Measurements from ENCODE around the gene IDE.
"Not testable (repeated sequence)": the region's sequence is repeated elsewhere in the genome, so short reads cannot be mapped to it uniquely, and the experiment has no call there.

IDE gene

DNA sequence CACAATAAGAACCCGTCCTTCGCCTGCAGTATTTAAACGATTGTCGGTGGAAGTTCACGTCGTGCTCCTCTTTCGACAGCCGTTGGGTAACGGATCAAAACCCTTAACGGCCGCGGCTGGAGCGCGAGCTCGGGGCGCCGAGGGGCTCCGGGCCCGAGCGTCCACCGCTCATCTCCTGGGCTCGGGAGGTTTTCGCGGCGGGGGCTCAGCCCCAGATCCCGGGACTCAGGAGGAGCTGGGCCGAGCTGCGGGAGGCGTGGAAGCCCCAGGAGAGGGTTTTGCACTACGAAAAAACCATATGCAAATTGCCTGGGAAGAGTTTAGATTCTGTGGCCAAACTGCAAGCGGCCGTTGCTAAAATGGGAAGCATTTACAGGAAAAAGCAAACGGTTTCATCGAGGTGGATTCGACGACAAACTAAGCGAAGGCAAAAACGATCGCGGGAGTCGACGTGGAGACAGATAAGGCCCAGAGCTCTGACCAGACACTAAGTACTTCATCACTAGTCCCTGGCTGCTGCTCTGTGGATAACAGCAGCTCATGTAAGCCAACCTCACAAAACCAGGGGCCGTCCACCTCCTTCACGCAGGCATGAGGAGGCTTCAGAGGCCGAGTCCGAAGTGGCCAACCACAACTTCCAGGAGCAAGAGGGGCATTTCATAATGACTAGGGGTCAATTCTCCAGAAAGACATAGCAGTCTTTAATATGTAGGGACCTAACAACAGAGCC, 153.2 kb downstream of the IDE start:
- in situ Hi-C loops (cut with MboI; ENCODE audit: low sequenced_read_pairs), result no loop called here

DNA sequence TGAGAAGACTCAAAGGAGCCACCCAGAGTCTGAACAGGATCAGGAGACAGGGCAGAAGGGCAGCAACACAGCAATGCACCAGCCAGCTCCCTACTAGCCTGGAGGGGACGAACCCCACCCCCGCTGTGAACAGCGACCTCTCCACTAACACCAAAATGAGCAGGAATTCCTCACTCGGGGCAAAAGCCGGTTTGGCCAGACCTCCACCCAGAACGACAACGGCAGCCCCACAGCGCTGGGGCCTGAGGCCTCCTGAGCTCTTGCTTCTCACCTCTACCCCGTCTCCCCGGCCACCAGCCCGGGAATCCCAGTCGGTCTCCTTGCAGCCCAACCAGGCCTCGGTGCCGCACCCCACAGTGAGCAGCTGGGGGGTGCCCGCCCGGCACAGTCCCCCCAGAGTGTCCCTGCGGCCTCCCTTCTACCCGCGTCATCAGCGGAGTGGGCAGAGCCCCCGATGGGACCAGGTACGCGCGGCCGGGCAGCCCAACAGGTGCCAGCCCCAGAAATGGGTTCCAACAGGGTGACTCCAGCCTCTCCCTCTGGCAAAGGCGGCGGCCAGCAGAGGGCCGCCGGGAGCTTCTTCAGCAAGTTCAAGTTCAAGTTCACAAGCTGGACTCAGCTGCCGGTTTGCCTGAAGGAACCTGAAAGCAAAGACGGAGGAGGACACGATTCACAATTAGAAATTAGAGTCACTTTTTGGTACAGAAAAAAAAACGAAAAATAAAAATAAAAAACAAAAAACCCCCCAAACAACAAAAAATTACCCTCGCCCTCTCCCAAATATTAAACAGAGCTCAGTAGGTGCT, 153.9 kb downstream of the IDE start:
- in situ Hi-C loops (cut with MboI; ENCODE audit: low sequenced_read_pairs), result no loop called here

DNA sequence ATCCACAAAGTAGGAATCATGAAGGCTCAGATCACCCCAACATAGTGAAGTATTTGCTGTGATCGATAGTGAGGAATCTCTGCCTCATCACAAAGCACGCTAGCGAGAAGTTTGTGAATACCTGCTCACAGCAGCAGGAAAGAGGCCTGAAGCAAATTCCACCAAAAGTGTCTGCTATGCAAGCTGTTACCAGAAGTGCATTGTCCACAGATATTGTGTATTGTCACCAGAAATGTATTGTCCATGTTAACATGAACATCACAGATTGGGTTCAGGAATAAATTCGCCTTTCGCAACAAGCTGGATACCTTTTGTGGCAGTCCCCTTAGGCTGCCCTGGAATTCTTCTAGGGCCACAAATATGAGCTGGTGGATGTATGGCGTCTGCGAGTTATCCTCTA, 155.0 kb downstream of the IDE start:
- in situ Hi-C loops (cut with MboI; ENCODE audit: low sequenced_read_pairs), result no loop called here

DNA sequence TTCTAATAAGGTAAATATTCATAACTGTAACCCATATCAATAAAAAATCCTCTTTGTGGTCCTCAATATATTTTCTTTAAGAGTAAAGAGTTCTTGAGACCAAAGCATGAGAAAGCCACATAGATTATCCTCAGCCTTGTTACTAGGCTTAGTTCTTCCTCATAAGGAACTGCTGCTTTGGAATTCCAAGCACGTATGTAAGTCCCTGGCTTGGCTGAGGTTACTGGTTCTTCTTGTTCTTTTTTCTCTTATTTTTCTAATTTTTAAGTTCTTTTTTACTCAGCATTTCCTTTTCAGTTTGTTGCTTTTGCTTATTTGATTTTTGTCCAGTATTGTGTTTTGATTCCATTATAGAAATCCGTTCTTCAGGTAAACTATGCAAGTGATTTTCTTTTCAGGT, 155.7 kb downstream of the IDE start:
- in situ Hi-C loops (cut with MboI; ENCODE audit: low sequenced_read_pairs), result no loop called here

DNA sequence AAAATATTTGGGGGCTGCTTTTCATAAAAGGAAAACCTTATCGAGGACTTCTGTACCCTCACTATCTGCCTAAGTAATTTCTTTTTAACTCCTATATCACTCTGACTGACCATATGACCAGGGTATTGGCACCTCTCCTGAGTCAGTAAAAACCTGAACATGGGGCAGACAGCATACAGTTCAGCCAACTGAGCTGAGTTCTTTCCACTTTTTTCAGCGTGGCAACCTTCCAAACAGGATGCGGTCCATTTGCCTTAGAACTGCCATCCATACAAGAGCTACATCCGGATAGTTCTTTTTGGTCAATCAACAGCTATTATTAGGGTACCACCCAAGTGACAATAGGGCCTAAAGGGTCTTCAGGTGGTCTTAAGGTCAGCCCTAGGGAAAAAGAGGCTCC, 160.4 kb downstream of the IDE start:
- in situ Hi-C loops (cut with MboI; ENCODE audit: low sequenced_read_pairs), result no loop called here

DNA sequence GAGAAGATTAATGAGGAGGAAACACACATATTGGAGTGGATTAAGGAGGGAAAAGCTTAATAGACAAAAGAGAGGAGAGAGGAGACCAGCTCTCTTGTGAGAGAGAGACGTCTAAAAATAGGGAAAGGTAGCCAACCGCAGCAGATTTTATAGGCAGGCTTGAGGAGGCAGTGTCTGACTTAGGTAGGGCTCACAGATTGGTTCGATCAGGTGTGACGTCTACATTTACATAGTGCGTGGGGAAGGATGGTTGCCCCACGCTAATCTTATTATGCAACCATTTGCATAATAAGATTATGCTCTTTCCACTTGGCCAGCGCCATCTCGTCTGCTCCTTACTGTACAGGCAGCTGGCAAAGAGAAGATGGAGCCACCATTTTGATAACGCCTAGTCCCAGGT, 160.9 kb downstream of the IDE start:
- in situ Hi-C loops (cut with MboI; ENCODE audit: low sequenced_read_pairs), result no loop called here

DNA sequence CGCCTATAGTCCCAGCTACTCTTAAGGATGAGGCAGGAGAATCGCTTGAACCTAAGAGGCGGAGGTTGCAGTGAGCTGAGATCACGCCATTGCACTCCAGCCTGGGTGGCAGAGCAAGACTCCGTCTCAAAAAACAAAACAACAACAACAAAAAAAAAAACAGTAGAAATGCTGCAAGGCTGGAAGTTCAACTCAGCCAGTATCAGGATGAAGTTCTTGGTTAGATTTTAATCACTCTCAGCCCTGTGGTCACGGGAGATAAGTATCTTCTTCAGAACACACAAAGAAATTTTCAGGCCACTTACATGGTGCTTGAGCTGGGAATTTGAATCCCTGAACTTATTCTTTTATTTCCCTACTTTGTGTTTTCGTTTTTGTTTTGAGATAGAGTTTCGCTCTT, 162.5 kb downstream of the IDE start:
- in situ Hi-C loops (cut with MboI; ENCODE audit: low sequenced_read_pairs), result no loop called here

DNA sequence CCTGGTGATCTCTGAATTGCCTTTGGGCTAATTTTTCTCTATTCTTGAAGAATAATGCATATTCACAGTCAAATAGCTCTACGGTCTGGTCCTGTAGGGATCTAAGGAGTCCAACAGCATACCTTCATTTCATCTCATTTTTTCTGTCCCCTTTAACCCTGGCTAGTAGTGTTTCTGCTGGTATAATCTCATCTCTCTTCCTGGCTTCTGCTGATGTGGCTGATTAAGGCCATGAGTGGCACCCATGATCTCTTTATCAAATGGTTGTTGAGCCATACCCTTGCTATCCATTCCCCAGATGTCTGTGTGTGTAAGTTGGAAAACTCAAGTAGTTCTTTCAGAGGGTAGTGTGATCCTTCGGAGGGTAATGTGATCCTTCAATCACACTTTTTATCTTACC, 163.4 kb downstream of the IDE start:
- in situ Hi-C loops (cut with MboI; ENCODE audit: low sequenced_read_pairs), result no loop called here

DNA sequence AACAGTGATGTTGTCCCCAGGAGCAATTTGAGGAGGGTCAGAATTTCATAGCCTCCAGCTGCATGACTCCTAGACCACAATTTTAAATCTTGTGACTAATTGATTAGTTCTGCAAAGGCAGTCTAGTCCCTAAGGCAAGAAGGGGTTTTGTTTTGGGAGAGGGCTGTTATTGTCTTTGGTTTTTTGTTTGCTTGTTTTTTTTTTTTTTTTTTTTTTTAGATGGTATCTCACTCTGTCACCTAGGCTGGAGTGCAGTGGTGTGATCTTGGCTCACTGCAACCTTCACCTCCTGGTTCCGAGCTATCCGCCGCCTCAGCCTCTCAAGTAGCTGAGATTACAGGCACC, 165.9 kb downstream of the IDE start:
- in situ Hi-C loops (cut with MboI; ENCODE audit: low sequenced_read_pairs), result no loop called here

DNA sequence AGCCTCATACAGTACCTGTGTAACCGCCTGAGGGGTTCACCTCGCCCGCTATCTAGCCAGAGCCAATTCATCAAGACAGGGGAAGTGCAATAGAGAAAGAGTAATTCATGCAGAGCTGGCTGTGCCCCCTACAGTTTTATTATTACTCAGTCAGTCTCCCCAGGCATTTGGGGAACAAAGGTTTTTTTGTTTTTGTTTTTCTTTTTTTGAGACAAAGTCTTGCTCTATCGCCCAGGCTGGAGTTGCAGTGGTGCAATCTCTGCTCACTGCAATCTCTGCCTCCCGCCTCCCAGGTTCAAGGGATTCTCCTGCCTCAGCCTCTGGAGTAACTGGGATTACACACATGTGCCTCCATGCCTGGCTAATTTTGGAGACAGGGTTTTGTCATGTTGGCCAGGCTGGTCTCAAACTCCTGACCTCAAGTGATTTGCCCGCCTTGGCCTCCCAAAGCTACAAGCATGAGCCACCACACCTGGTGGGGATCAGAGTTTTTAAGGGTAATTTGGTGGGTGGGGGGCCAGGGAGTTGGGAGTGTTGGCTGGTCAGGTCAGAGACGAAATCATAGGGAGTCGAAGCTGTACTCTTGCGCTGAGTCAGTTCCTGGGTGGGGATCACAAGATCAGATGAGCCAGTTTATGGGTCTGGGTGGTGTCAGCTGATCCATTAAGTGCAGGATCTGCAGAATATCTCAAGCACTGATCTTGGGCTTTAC, 166.4 kb downstream of the IDE start:
- in situ Hi-C loops (cut with MboI; ENCODE audit: low sequenced_read_pairs), result no loop called here

DNA sequence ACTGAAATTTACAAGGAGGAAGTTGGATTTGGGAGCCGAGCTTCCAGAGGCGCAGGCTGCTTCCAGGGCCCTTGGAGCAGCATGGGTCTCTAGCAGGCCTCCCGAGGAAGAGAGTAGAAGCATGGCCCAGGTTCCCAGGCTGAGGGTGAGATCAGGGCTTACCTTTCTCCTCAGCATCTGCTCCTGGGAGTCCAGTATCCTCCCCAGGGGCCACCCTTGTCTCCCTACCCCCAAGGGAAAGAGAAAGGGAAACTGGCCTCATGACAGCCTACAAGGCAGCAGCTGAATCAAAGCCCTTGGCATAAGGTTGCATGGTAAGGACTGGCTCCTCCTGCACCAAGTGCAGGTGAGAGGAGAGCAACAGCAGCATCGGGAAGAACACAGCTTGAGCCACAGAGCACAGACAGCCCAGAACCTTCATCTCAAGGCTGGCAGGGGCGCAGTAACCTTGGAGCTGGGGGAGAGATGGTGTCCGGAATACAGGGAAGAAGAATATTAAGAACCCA, 168.4 kb downstream of the IDE start:
- in situ Hi-C loops (cut with MboI; ENCODE audit: low sequenced_read_pairs), result no loop called here

DNA sequence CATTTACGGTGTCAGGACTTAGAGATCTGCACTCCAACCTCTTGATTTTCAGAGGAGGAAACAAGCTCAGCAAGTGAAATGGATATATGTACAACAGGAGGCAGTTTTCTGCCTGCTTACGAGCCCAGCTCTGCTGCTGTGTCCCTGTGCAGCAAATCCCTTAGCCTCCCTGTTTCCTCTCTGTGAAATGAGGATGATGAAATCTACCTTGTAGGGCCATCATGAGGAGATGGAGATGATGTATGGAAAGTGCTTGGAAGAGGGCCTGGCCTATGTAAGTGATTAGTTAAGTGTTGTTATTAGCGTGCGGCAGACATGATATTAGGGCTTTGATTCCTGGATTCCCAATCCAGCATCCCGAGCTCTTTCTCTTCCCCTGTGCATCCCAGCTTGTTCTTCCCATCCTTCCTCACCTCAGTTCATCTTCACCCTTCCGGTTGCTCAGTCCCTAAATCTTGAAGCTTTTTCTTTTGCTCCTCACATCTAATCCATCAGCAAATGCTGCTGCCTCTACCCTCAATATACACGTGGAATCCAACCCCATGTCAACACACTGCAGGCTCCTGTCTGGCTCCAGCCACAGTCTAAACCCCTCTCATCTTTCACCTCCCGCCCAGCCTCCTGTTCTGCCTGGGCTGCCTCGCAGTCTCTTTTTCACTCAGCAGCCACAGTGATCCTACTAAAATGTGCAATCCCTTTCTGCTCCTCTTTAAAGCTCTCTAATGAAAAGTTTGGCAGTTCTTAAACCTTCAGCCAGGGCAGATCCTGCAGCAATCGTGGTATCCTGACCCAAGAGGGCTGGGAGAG, 169.1 kb downstream of the IDE start:
- in situ Hi-C loops (cut with MboI; ENCODE audit: low sequenced_read_pairs), result no loop called here

DNA sequence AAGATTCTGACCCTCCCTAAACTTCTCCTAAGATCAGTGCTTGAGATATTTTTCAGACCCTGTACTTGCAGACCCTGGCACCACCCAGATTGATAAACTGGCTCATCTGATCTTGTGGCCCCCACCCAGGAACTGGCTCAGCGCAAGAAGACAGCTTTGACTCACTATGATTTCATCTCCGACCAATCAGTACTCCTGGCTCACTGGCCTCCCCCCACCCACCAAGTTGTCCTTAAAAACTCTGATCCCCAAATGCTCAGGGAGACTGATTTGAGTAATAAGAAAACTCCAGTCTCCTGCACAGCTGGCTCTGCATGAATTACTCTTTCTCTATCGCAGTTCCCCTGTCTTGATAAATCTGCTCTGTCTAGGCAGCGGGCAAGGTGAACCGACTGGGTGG, 171.7 kb downstream of the IDE start:
- in situ Hi-C loops (cut with MboI; ENCODE audit: low sequenced_read_pairs), result not testable (repeated sequence)

Data from HL-60/S4 treated with retinoic acid at 250 ng/mL for 4 days and 3 days (cell line).